ENCODE data around the gene LUC7L3.

The LUC7L3 gene

DNA sequence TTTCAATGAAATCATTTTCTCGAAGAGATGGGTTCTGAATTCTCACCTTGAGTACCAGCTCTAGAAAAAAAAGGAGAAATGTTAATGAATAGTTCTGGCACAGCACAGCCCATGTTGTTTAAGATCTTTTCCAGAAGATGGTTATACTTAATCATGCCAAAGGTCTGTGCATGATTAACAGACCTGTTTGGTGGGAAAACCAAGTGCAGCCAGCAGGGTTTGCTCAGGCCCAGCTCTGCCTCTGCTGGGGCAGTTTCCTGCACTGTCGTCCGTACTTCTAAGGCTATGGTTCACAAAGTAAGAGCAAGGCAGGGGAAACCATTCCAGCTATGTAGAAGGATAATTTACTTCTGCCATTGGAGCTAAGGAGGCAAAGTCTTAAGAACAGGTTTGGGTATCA, 22.3 kb upstream of the LUC7L3 start:
- TF ChIP-seq, protein P1, sequence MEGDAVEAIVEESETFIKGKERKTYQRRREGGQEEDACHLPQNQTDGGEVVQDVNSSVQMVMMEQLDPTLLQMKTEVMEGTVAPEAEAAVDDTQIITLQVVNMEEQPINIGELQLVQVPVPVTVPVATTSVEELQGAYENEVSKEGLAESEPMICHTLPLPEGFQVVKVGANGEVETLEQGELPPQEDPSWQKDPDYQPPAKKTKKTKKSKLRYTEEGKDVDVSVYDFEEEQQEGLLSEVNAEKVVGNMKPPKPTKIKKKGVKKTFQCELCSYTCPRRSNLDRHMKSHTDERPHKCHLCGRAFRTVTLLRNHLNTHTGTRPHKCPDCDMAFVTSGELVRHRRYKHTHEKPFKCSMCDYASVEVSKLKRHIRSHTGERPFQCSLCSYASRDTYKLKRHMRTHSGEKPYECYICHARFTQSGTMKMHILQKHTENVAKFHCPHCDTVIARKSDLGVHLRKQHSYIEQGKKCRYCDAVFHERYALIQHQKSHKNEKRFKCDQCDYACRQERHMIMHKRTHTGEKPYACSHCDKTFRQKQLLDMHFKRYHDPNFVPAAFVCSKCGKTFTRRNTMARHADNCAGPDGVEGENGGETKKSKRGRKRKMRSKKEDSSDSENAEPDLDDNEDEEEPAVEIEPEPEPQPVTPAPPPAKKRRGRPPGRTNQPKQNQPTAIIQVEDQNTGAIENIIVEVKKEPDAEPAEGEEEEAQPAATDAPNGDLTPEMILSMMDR (IDR thresholded peaks at IDR 0.05), result no peak

DNA sequence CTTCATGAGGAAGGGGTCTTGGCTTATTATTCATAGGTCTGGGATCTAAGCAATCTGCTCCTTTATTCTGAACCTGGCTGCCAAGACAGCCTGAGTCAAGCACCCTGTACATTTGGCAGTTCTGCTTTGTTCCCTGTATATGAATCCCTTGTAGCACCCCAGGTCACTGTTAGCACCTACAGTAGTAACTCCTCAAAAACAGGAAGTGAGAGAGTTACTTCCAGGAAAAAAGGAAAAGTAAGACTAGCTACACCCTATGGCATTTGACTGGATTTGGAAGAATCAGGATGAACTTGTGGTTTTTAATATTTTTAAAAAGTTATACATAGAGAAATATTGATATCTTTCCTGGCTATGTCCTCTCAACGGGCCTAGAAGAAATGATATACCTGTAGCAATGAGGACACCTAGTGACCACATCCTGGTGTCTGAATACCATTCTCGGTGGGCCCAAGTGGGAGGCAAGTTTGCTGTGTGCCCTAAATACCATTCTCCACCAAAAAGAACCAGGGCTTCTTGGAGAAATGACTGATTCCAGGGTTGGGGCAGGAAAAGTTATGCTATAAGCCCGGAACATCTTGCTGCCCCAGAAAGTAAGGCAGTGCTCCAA, 21.6 kb upstream of the LUC7L3 start:
- TF ChIP-seq, protein P1 (IDR thresholded peaks at IDR 0.05), result no peak

DNA sequence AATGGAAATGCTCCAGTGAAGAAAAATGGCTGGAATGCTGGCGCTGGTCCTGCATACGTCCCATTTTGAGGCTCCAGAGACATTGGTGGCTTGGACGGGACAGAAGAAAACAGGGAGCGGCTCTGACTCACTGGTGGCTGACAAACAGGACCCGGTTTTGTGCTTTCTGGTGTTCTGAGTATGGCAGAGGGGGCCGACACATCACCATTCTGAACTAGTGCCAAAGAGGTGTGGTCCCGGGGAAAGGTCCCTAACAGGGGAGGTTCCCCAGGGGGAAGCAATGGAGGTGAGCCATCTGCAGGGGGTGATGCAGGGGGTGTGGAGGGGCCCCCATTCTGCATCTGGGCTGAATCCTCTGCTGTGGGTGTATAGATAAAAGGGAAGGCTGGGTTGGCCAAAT, 20.0 kb upstream of the LUC7L3 start:
- TF ChIP-seq, protein P1 (IDR thresholded peaks at IDR 0.05), result no peak

DNA sequence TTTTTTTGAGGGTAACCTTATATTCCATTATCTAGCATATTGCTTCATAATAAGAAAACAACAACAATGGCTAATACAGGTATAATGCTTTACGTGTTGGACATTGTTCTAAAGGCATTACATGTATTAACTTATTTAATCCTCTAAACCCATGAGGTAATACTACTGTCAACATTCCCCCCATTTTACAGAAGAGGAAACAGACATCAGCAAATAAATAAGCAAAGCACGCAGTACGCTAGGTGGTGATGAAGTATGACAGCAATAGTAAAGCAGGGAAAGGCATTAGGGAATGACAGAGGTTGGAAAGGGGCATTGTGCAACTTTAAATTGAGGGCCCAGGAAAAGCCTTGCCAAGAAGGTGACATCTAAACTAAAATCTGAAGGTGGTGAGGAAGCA, 16.2 kb upstream of the LUC7L3 start:
- TF ChIP-seq, protein P1 (IDR thresholded peaks at IDR 0.05), result no peak

DNA sequence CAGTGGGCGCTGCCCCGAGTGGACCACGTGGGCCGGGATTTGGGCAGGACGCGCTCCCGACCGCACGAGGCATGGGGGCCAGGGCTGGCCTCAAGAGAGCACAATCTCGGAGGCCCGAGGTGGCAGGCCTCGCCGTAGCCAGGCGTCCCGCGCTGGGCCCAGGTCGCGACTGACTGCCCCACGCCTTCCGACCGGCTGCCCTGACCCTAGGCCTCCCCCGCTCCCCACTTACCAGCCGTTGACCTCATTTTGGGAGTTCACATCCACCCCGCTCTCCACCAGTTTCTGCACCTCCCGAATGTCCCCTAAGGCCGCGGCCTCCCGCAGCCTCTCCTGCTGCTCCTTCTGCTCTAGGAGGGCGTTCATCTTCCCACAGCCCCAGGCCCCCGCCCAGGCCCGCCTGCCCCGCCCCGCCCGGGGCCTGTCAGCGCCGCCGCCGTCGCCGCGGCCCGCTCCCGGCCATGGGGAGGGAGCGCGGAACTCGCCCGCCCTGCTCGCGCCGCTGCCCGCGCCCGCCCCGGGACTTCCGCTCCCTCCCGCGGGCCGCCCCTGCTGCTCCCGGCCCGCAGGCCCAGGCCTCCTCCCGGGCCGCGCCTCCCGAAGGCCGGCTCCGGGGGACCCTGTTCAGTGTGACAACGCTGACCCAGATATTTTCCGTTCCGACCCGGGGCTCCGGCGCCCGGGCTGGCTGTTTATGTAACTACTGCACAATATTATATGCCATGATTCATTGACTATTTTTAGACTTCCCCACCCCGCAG, 11.9 kb upstream of the LUC7L3 start, which contains the start of gene ANKRD40:
TSS of gene ANKRD40 (minus strand) at position 626 of the 761 bp plus-strand sequence. CDS start at position 366, 260 bp downstream.
- TF ChIP-seq, protein P1 (IDR thresholded peaks at IDR 0.05), result no peak

DNA sequence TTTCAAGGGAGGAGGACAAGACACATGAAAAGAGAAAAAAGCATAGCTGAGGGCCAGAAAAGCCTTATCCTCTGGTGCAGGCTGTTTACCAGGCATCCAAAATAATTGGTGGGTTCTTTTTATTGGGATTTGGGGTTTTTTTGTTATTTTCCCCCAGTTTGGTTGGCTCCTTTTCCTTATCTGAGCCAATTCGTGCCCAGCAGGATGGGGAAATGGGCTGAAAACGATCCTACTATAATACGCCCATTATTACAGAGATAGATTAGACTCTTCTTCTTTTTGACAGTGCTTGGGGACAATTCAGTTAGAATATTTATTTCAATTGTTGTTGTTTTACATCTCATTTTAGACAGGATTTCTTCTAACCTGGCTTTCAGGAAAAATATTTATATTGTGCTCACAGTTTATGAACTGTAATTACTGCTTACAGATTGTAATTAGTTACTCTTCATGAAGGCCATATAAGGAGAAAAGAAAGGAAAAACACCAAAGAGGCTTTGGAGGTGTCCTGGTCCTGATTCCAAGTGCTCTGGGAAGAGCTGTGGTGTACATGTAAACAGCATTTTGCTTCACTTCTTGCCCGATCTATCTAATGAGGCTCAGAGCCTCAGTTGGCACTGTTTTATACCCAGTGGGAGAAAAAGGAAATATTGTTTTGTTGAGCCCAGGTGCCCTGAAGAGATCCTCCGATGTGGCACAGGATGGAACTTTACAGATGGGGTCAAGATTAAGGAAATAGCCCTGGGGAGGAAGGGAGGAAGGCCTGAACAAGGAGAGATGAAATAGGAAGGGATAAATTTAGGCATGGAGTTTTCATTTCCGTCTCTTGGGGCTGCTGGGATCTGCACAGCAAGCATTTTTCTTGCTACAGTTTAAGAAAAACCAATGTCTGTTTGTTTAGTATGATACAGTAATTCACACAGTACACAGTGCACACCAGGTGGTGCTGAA, 11.1 kb upstream of the LUC7L3 start:
- TF ChIP-seq, protein P1 (IDR thresholded peaks at IDR 0.05), result no peak

DNA sequence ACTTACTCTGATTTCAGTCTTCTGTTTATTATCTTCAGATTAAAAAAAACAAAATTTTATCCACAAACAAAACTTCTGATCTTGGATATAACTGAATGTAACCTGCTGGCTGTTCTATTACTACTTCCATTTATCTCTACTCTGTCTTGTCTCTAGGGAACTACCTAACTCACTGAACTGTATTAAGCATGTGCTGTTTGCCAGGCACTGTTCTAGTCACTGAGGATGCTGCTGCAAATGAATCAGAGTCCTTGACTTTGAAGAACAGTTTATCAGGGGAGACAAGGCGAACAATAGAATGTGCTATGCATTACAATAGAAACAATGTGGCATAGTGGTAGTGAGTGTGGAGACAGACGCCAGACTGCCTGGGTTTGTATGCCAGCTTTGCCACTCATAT, 9.4 kb upstream of the LUC7L3 start:
- TF ChIP-seq, protein P1 (IDR thresholded peaks at IDR 0.05), result no peak
